HG02970 (cell line): ENCODE data around the gene RHBDD2.
"Not testable (repeated sequence)": the region's sequence is repeated elsewhere in the genome, so short reads cannot be mapped to it uniquely, and the experiment has no call there.

ENCODE experiments used
- ATAC-seq: cut with Tn5 transposase; IDR thresholded peaks from one replicate; pipeline ENCODE4 v1.9.1; 2021; ENCODE audit warnings: mild to moderate bottlenecking, moderate library complexity, moderate number of reproducible peaks; ENCODE audit not compliant: unreplicated experiment, low FRiP score

RHBDD2 gene

GRCh38 chr7:75866114-75866488, 12.7 kb upstream of the RHBDD2 start:
- ATAC-seq: no peak

DNA sequence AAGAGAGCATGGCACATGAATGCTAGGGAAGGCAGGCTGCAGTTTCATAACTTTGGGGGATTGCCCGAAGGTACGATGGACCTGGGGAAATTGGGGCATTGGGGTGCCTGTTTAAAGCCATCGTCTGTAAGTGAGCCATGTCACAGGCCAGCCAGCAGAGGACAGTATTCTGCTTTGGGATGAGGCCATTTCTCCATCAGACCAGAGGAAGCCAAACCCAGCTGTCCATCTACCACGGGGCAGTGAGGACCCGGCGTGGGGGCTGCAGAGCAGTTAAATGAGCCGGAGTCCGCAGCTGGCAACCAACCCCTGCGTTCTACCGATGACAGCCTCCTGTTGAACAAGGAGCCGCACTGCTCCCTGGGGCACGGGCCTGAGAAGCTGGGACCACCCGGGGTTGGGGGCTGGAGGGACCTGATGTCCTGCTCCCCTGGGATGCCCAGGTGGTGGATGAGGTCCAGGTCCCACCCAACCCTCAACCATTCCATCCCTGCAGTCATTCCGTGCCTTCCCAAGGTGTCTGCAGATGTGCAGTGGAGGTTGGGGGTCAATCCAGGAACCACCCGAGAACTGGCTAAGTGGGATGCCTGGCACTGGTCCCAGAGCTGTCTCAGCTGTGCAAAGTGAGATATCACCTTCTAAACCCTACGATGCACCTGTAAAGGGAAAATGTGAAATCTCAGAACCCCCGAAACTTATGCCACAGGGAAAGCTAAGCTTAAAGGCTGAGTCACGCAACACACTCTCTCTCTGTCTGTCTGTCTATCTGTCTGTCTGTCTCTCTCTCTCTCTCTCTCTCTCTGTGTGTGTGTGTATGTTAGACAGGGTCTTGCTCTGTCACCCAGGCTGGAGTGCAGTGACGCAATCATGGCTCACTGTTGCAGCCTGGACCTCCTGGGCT, 12.1 kb upstream of the RHBDD2 start:
- no peak for ATAC-seq

DNA sequence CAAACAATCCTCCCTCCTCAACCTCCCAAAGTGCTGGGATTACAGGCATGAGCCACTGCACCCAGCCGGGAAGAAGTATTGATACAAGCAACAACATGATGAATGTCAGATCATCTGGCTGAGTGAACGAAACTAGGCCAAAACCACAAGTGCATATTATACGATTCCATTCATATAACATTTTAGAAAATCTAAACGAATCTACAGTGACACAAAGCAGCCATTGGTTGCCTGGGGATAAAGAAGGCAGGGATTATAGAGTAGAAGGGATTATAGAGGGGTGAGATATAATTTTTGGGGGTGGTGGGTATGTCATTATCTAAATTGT, 11.5 kb upstream of the RHBDD2 start:
- ATAC-seq: no peak

GRCh38 chr7:75868153-75868552, 10.7 kb upstream of the RHBDD2 start:
- no peak for ATAC-seq

DNA sequence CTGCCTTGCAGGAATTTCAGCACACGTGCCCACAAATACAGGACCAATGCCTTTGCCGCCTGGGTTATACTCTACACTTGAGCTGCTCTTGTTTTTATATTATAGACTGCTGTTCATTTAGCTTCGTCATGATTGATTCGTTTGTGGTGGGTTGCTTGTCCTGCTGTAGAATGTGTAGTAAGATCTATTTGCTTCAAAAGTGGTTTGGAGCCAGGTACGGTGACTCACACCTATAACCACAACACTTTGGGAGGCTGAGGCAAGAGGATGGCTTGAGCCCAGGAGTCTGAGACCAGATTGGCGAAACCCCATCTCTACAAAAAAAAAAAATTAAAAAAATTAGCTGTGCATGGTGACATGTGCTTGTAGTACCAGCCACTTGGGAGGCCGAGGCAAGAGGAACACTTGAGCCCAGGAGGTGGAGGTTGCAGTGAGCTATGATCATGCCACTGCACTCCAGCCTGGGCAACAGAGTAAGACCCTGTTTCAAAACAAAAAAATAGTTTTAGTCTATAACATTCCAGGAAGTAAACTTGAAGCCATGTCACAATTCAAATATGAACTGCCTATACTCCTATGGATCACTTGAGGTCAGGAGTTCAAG, 9.0 kb upstream of the RHBDD2 start:
- no peak for ATAC-seq

- ATAC-seq: no peak
These were observed 8.2 kb upstream of the RHBDD2 start for GRCh38 chr7:75870557-75871161.

GRCh38 chr7:75872073-75872782, 6.6 kb upstream of the RHBDD2 start:
- no peak for ATAC-seq

GRCh38 chr7:75874180-75874579, 4.7 kb upstream of the RHBDD2 start:
- not testable (repeated sequence) for ATAC-seq

- no peak for ATAC-seq
These were observed 3.4 kb upstream of the RHBDD2 start for GRCh38 chr7:75875113-75876080.

DNA sequence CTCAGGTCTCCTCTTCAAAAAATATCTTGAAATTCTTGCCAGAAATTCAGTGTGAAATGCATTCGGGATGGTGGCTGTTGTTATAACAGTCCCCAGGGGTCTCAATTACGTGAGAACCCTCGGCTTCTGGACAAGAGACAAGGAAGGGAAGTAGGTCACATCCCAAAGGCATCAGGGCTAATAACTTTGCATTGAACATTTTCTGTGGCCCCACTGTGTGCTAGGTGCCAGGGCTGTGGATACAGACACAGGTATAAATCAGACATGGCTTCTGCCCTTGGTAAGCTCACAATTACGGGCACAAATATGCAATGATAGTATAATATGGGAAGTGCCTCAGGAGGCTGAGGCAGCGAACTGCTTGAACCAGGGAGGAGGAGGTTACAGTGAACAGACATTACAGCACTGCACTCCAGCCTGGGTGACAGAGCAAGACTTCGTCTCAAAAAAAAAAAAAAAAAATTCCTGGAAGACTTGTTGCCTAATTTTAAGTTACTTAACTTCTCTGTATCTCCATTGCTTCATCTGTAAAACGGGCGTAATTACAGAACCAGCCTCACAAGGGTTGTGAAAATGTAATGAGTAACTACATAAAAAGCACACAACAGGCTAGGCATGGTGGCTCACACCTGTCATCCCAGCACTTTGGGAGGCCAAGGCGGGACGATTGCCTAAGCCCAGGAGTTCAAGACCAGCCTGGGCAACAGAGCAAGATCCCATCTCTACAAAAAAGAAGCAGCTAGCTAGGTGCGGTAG, 2.5 kb upstream of the RHBDD2 start:
- no peak for ATAC-seq

- no peak for ATAC-seq
These were observed 494 bp upstream of the RHBDD2 start for GRCh38 chr7:75878312-75878768.

GRCh38 chr7:75879771-75880184, 944 bp downstream of the RHBDD2 start:
- ATAC-seq: no peak

DNA sequence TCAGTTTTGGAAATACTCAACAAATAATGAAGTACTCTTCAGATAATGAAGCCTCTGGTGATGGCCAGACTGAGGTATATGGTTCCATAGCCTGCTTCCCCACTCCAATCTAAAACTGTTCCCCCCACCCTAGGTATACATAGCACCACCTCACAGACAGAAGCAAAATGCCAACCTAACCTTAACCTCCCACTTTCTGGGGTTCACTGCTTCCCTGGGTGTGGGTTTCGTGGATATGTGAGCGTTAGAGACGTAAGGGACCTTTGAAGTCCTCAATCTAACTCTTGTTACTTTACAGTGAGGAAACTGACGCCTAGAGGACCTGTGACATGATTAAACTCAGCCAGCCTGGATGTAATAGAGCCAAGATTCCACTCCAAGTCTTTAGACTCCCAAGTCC, 1.4 kb downstream of the RHBDD2 start:
- no peak for ATAC-seq

DNA sequence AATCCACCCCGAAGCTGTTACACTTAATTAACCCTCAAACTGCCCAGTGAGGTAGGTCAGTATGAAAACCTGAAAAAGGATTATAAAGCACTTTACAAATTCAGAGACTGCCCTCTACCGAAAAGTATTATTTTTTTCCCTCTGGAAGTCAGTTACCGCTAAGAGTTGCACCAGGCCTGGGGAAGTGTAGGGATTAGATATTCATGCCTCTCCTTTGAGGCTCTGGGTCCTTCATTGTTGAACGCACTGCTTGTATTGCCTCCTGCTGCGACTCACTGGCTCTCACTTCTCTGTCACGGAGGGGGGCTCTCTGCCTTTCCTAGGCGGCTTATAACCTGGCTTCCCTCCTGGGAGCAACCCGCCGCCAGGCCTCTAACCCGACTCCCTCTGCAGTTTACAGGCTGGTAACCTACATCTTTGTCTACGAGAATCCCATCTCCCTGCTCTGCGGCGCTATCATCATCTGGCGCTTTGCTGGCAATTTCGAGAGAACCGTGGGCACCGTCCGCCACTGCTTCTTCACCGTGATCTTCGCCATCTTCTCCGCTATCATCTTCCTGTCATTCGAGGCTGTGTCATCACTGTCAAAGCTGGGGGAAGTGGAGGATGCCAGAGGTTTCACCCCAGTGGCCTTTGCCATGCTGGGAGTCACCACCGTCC, 2.7 kb downstream of the RHBDD2 start:
- ATAC-seq: no peak

DNA sequence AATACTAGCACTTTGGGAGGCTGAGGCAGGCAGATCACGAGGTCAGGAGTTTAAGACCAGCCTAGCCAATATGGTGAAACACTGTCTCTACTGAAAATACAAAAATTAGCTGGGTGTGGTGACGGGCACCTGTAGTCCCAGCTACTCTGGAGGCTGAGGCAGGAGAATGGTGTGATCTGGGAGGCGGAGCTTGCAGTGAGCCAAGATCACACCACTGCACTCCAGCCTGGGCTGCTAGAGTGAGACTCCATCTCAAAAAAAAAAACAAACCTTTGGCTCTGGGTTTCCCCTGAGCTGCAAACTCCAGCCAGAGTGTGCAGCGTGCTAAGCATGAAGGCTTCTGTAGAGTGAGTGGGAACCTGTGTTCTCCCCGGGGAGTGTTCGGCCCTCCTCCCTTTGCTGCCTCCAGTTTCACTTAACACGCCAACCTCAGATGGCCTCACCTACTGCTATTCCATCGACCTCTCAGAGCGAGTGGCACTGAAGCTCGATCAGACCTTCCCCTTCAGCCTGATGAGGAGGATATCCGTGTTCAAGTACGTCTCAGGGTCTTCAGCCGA, 4.5 kb downstream of the RHBDD2 start:
- not testable (repeated sequence) for ATAC-seq

DNA sequence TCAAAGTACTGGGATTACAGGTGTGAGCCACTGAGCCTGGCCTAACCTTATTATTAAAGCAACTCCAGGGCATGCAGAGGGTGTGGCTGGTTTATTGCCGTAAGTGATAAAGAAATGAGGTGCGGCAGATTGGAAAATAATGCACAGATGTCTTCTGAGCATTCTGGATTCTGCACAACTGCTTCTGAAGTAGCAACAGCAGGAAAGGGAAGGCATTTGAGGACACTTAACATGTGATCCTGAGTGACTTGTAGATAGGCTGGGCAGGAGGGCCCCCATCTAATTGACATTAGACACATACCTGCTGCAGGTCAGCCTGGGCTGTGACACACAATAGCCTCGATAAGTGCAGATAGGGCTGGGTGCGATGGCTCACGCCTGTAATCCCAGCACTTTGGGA, 5.6 kb downstream of the RHBDD2 start:
- no peak for ATAC-seq

- ATAC-seq: no peak
These were observed 6.2 kb downstream of the RHBDD2 start for GRCh38 chr7:75885036-75885435.

DNA sequence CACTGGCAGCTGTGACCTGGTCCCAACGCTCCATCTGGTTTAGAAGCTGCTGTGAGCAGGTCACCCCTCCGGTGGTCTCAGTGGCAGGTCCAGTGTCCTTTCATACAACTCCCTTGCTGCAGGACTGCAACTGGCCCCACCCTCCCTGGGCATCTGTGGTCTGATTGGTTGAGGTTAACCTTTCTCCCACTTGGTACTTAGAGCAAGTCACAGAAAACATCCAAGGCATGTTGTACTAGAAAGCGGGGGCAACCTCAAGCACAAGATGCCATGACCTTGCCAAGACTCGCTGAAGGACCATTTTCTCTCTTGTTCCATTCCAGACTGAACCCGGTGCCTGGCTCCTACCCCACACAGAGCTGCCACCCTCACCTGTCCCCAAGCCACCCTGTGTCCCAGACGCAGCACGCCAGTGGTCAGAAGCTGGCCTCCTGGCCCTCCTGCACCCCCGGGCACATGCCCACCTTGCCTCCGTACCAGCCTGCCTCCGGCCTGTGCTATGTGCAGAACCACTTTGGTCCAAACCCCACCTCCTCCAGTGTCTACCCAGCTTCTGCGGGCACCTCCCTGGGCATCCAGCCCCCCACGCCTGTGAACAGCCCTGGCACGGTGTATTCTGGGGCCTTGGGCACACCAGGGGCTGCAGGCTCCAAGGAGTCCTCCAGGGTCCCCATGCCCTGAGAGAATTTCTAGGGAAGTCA, 9.0 kb downstream of the RHBDD2 start:
- ATAC-seq: no peak
